ENCODE results near the gene HMCN2. TPM values are rescaled to one million over a fixed set of nuclear protein-coding genes. Genes with fewer than 3 reads are reported as not detected.

HMCN2 gene
- total and polyA plus RNA-seq, 2 experiments from 2014 or later: 0.50 to 0.54 TPM

GRCh38 chr9:130363755-130364404, 98.3 kb downstream of the HMCN2 start:
- no peak overlapping the region for H3K4me3 ChIP-seq
- TF ChIP-seq EZH2phosphoT487 (IDR thresholded peaks at IDR 0.05; ENCODE audit: low read depth, severe bottlenecking, unreplicated experiment): no peak
- H2AFZ ChIP-seq: no peak overlapping the region
- no peaks in the 10 kb centered on the region for H4K20me1 ChIP-seq (ENCODE audit: insufficient read depth, poor library complexity, severe bottlenecking)
- H3K4me1 ChIP-seq (ENCODE audit: insufficient read depth): no peaks in the 10 kb centered on the region
- H3K9me3 ChIP-seq (ENCODE audit: low read depth): no peaks in the 10 kb centered on the region
- no peak for DNase-seq (ENCODE audit: low spot score)
- no peak overlapping the region for H3K27ac ChIP-seq
- no peaks in the 10 kb centered on the region for H3K9me2 ChIP-seq (replicated peaks; ENCODE audit: insufficient read depth)
- WGBS (ENCODE audit: low lambda C conversion rate, missing lambda C conversion rate): 89% methylated on average over 9 of the region's 9 CpGs
- no peaks in the 10 kb centered on the region for H3K36me3 ChIP-seq (replicated peaks; ENCODE audit: insufficient read depth, low read depth)
- H3K79me2 ChIP-seq: no peaks in the 10 kb centered on the region
- no peaks in the 10 kb centered on the region for H3K27me3 ChIP-seq
- no peak overlapping the region for H3K4me2 ChIP-seq

GRCh38 chr9:130364619-130365322, 99.2 kb downstream of the HMCN2 start:
- TF ChIP-seq EZH2phosphoT487 (IDR thresholded peaks at IDR 0.05; ENCODE audit: low read depth, severe bottlenecking, unreplicated experiment) (no peak), CTCF (IDR thresholded peaks at IDR 0.05; ENCODE audit: poor library complexity) (no peak), EZH2 (IDR thresholded peaks at IDR 0.05; ENCODE audit: borderline replicate concordance) (no peak)
- H3K9me3 ChIP-seq (ENCODE audit: low read depth): no peaks in the 10 kb centered on the region
- no peaks in the 10 kb centered on the region for H3K9me2 ChIP-seq (replicated peaks; ENCODE audit: insufficient read depth)
- no peak overlapping the region for H3K27ac ChIP-seq
- no peaks in the 10 kb centered on the region for H3K79me2 ChIP-seq
- H3K36me3 ChIP-seq (replicated peaks; ENCODE audit: insufficient read depth, low read depth): no peaks in the 10 kb centered on the region
- H2AFZ ChIP-seq: no peak overlapping the region
- no peaks in the 10 kb centered on the region for H4K20me1 ChIP-seq (ENCODE audit: insufficient read depth, poor library complexity, severe bottlenecking)
- H3K4me2 ChIP-seq: no peak overlapping the region
- H3K27me3 ChIP-seq: no peaks in the 10 kb centered on the region
- no peak overlapping the region for H3K4me3 ChIP-seq
- no peak for DNase-seq (ENCODE audit: low spot score)
- WGBS (ENCODE audit: low lambda C conversion rate, missing lambda C conversion rate): 83% methylated on average over 13 of the region's 13 CpGs
- no peaks in the 10 kb centered on the region for H3K4me1 ChIP-seq (ENCODE audit: insufficient read depth)

- H3K36me3 ChIP-seq (replicated peaks; ENCODE audit: insufficient read depth, low read depth): no peaks in the 10 kb centered on the region
- H4K20me1 ChIP-seq (ENCODE audit: insufficient read depth, poor library complexity, severe bottlenecking): no peaks in the 10 kb centered on the region
- no peaks in the 10 kb centered on the region for H3K27me3 ChIP-seq
- no peaks in the 10 kb centered on the region for H3K9me2 ChIP-seq (replicated peaks; ENCODE audit: insufficient read depth)
- no peak for TF ChIP-seq EZH2phosphoT487 (IDR thresholded peaks at IDR 0.05; ENCODE audit: low read depth, severe bottlenecking, unreplicated experiment)
- TF ChIP-seq EZH2 (IDR thresholded peaks at IDR 0.05; ENCODE audit: borderline replicate concordance): no peak
- no peak for TF ChIP-seq CTCF (IDR thresholded peaks at IDR 0.05; ENCODE audit: poor library complexity)
- no peak for DNase-seq (ENCODE audit: low spot score)
- WGBS (ENCODE audit: low lambda C conversion rate, missing lambda C conversion rate): 83% methylated on average over 9 of the region's 10 CpGs
- no peaks in the 10 kb centered on the region for H3K4me1 ChIP-seq (ENCODE audit: insufficient read depth)
- H3K4me3 ChIP-seq: no peak overlapping the region
- no peak overlapping the region for H3K4me2 ChIP-seq
- no peak overlapping the region for H2AFZ ChIP-seq
- H3K79me2 ChIP-seq: no peaks in the 10 kb centered on the region
- no peaks in the 10 kb centered on the region for H3K9me3 ChIP-seq (ENCODE audit: low read depth)
- H3K27ac ChIP-seq: no peak overlapping the region
These were observed 99.8 kb downstream of the HMCN2 start for GRCh38 chr9:130365323-130365721.

- H3K27ac ChIP-seq: no peak overlapping the region
- H3K27me3 ChIP-seq: no peaks in the 10 kb centered on the region
- WGBS (ENCODE audit: low lambda C conversion rate, missing lambda C conversion rate): 88% methylated on average over 3 of the region's 3 CpGs
- H3K4me2 ChIP-seq: no peak overlapping the region
- H3K9me3 ChIP-seq (ENCODE audit: low read depth): no peaks in the 10 kb centered on the region
- H4K20me1 ChIP-seq (ENCODE audit: insufficient read depth, poor library complexity, severe bottlenecking): no peaks in the 10 kb centered on the region
- no peaks in the 10 kb centered on the region for H3K9me2 ChIP-seq (replicated peaks; ENCODE audit: insufficient read depth)
- no peak for DNase-seq (ENCODE audit: low spot score)
- H3K4me3 ChIP-seq: no peak overlapping the region
- no peaks in the 10 kb centered on the region for H3K79me2 ChIP-seq
- no peak overlapping the region for H2AFZ ChIP-seq
- TF ChIP-seq CTCF (IDR thresholded peaks at IDR 0.05; ENCODE audit: poor library complexity): no peak
- no peak for TF ChIP-seq EZH2phosphoT487 (IDR thresholded peaks at IDR 0.05; ENCODE audit: low read depth, severe bottlenecking, unreplicated experiment)
- TF ChIP-seq EZH2 (IDR thresholded peaks at IDR 0.05; ENCODE audit: borderline replicate concordance): no peak
- no peaks in the 10 kb centered on the region for H3K4me1 ChIP-seq (ENCODE audit: insufficient read depth)
- H3K36me3 ChIP-seq (replicated peaks; ENCODE audit: insufficient read depth, low read depth): no peaks in the 10 kb centered on the region
These were observed 100.5 kb downstream of the HMCN2 start for GRCh38 chr9:130366072-130366471.

All from hepatocyte (in vitro differentiated cells).